Trophoblast cell (in vitro differentiated cells and primary cell): Measurements from ENCODE around the gene AASDHPPT.

ENCODE experiments used
- DNase-seq, 2 donors: peaks; one replicate each; pipeline ENCODE4 v3.0.0-alpha.2; 2016
- H2AFZ ChIP-seq: 2 replicates; pipeline ENCODE4 v1.6.1; 2013; ENCODE audit warnings: low read length, moderate library complexity, mild to moderate bottlenecking; ENCODE audit not compliant: insufficient read depth, poor library complexity
- H2AK5ac ChIP-seq: 2 replicates; pipeline ENCODE4 v1.6.1; 2013; ENCODE audit warnings: mild to moderate bottlenecking, low read length
- H2BK120ac ChIP-seq: 2 replicates; pipeline ENCODE4 v1.6.1; 2013; ENCODE audit warnings: low read length, mild to moderate bottlenecking, moderate library complexity; ENCODE audit not compliant: insufficient read depth, poor library complexity
- H2BK12ac ChIP-seq: 2 replicates; pipeline ENCODE4 v1.6.1; 2013; ENCODE audit warnings: mild to moderate bottlenecking, low read length, moderate library complexity
- H2BK5ac ChIP-seq: 2 replicates; pipeline ENCODE4 v1.6.1; 2013; ENCODE audit warnings: low read length, low read depth, moderate library complexity, mild to moderate bottlenecking; ENCODE audit not compliant: poor library complexity
- H3K14ac ChIP-seq: 2 replicates; pipeline ENCODE4 v1.6.1; 2013; ENCODE audit warnings: mild to moderate bottlenecking, low read length
- H3K18ac ChIP-seq: 2 replicates; pipeline ENCODE4 v1.6.1; 2013; ENCODE audit warnings: mild to moderate bottlenecking, low read length
- H3K23ac ChIP-seq: 2 replicates; pipeline ENCODE4 v1.6.1; 2013; ENCODE audit warnings: low read length
- H3K27ac ChIP-seq: 2 replicates; pipeline ENCODE4 v1.5.1; 2013; ENCODE audit warnings: low read depth, mild to moderate bottlenecking, inconsistent platforms, low read length, moderate library complexity
- H3K27me3 ChIP-seq: 2 replicates; pipeline ENCODE4 v1.6.1; 2013; ENCODE audit warnings: inconsistent platforms, mild to moderate bottlenecking, low read length, moderate library complexity; ENCODE audit not compliant: insufficient read depth
- H3K36me3 ChIP-seq, 2 experiments: 1 replicate in 1 of 2; 2 replicates in 1 of 2; pipeline ENCODE4 v1.6.1; 2013; ENCODE audit warnings: low read length in 2 of 2, mild to moderate bottlenecking in 2 of 2, moderate library complexity in 1 of 2; ENCODE audit not compliant: insufficient read depth in 2 of 2, control insufficient read depth in 1 of 2
- H3K4ac ChIP-seq: 2 replicates; pipeline ENCODE4 v1.6.1; 2013; ENCODE audit warnings: low read depth, mild to moderate bottlenecking, low read length, moderate library complexity
- H3K4me1 ChIP-seq, 2 experiments: 1 replicate in 1 of 2; 2 replicates in 1 of 2; pipeline ENCODE4 v1.6.1; 2013; ENCODE audit warnings: low read length in 2 of 2, mild to moderate bottlenecking in 2 of 2, moderate library complexity in 1 of 2; ENCODE audit not compliant: insufficient read depth in 2 of 2, control insufficient read depth in 1 of 2
- H3K4me2 ChIP-seq: 2 replicates; pipeline ENCODE4 v1.6.1; 2013; ENCODE audit warnings: inconsistent platforms, mild to moderate bottlenecking, low read length, moderate library complexity
- H3K4me3 ChIP-seq: 2 replicates; pipeline ENCODE4 v1.5.1; 2013; ENCODE audit warnings: mild to moderate bottlenecking, low read depth, low read length, inconsistent platforms
- H3K79me1 ChIP-seq: one replicate; pipeline ENCODE4 v1.6.1; 2013; ENCODE audit warnings: low read length
- H3K79me2 ChIP-seq: 2 replicates; pipeline ENCODE4 v1.6.1; 2013; ENCODE audit warnings: low read length, mild to moderate bottlenecking; ENCODE audit not compliant: control insufficient read depth, insufficient read depth, poor library complexity
- H3K9ac ChIP-seq: 2 replicates; pipeline ENCODE4 v1.6.1; 2013; ENCODE audit warnings: mild to moderate bottlenecking, low read length
- H3K9me3 ChIP-seq: 2 replicates; pipeline ENCODE4 v1.6.1; 2013; ENCODE audit warnings: low read depth, mild to moderate bottlenecking, control low read depth, inconsistent platforms, low read length; ENCODE audit not compliant: insufficient read depth
- H4K12ac ChIP-seq: 2 replicates; pipeline ENCODE4 v1.6.1; 2013; ENCODE audit warnings: low read depth, mild to moderate bottlenecking, low read length, moderate library complexity
- H4K8ac ChIP-seq: 2 replicates; pipeline ENCODE4 v1.6.1; 2013; ENCODE audit warnings: low read depth, mild to moderate bottlenecking, low read length, moderate library complexity
- H4K91ac ChIP-seq: one replicate; pipeline ENCODE4 v1.6.1; 2013; ENCODE audit warnings: low read depth, mild to moderate bottlenecking, low read length, moderate library complexity
- WGBS: extraction: QIAGEN DNeasy Blood & Tissue Kit; methylation state at CpG from one replicate; pipeline ENCODE4 v1.1.7; 2013; ENCODE audit warnings: missing lambda C conversion rate; ENCODE audit not compliant: insufficient read length, insufficient coverage; ENCODE audit errors: extremely low coverage; 5-methylcytosine and 5-hydroxymethylcytosine counted together

Gene AASDHPPT

GRCh38 chr11:106061954-106062949 is 15.2 kb upstream of the AASDHPPT start:
- no CpG with 5 or more reads among the region's 1 CpG for WGBS
- no peak overlapping the region for H3K9ac ChIP-seq
- no peaks in the 10 kb centered on the region for H3K9me3 ChIP-seq
- no peak overlapping the region for H2BK120ac ChIP-seq
- no peak overlapping the region for H3K23ac ChIP-seq
- H3K4ac ChIP-seq = no peak overlapping the region
- H3K4me1 ChIP-seq = no peaks in the 10 kb centered on the region
- H3K36me3 ChIP-seq = no peaks in the 10 kb centered on the region
- H2AK5ac ChIP-seq = no peak overlapping the region
- no peak overlapping the region for H3K14ac ChIP-seq
- H3K27ac ChIP-seq = no peak overlapping the region
- no peak overlapping the region for H4K91ac ChIP-seq
- H2BK5ac ChIP-seq = no peak overlapping the region
- no peak overlapping the region for H2AFZ ChIP-seq
- no peak for DNase-seq
- no peaks in the 10 kb centered on the region for H3K79me1 ChIP-seq
- no peaks in the 10 kb centered on the region for H3K27me3 ChIP-seq
- H4K8ac ChIP-seq = no peak overlapping the region
- H3K4me3 ChIP-seq = no peak overlapping the region
- no peak overlapping the region for H3K4me2 ChIP-seq
- no peak overlapping the region for H3K18ac ChIP-seq
- H2BK12ac ChIP-seq = no peak overlapping the region
- H3K79me2 ChIP-seq = no peaks in the 10 kb centered on the region
- H4K12ac ChIP-seq = no peak overlapping the region

DNA sequence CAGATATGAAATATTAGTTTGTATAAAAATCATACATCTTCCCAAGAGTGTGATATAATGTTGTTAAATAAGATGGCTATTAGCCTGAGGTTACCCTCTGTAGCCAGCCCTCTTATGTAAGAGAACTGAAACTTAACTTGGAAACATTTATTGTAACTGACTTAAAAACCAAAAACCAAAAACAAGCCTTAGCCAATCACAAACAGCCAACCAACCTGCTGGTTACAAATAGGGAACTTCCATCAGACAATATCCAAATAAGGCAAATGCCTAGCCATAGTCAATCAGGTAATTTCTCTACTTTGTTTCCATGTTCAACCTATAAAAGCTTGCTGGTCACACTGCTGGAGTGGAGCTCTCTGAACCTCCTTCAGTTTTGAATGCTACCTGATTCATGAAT is 14.5 kb upstream of the AASDHPPT start:
- H2BK5ac ChIP-seq = no peak overlapping the region
- H3K79me2 ChIP-seq = no peaks in the 10 kb centered on the region
- no peaks in the 10 kb centered on the region for H3K27me3 ChIP-seq
- no peak overlapping the region for H2BK12ac ChIP-seq
- H3K36me3 ChIP-seq = no peaks in the 10 kb centered on the region
- no peak overlapping the region for H4K91ac ChIP-seq
- no peak overlapping the region for H3K4me2 ChIP-seq
- no peak overlapping the region for H3K23ac ChIP-seq
- DNase-seq = no peak
- no peaks in the 10 kb centered on the region for H3K79me1 ChIP-seq
- H3K18ac ChIP-seq = no peak overlapping the region
- H3K14ac ChIP-seq = no peak overlapping the region
- no peak overlapping the region for H3K4me3 ChIP-seq
- no peak overlapping the region for H4K8ac ChIP-seq
- H3K4ac ChIP-seq = no peak overlapping the region
- no peak overlapping the region for H4K12ac ChIP-seq
- H3K9ac ChIP-seq = no peak overlapping the region
- H2BK120ac ChIP-seq = no peak overlapping the region
- H3K9me3 ChIP-seq = no peaks in the 10 kb centered on the region
- H3K27ac ChIP-seq = no peak overlapping the region
- H2AFZ ChIP-seq = no peak overlapping the region
- no peaks in the 10 kb centered on the region for H3K4me1 ChIP-seq
- no peak overlapping the region for H2AK5ac ChIP-seq

DNA sequence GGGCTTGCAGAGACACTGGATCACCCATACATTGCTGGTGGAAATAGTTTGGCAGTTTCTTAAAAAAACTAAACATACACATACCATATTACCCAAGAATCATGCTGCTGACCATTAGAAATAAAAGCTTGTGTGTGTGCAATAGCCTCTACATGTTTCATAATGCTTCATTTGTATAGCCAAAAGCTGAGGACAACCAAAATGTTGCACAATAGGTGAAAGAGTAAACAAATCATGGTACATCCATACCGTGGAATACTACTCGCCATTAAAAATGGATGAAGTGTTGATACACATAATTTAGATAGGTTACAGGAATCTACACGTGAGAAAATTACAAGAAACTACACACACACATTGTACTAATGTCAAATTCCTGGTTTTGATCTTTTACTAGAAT is 6.9 kb upstream of the AASDHPPT start:
- H3K9me3 ChIP-seq = no peaks in the 10 kb centered on the region
- no peak overlapping the region for H2AFZ ChIP-seq
- H2BK5ac ChIP-seq = no peak overlapping the region
- H4K91ac ChIP-seq = no peak overlapping the region
- no peak overlapping the region for H3K23ac ChIP-seq
- no peak overlapping the region for H3K14ac ChIP-seq
- no peak overlapping the region for H4K12ac ChIP-seq
- no peaks in the 10 kb centered on the region for H3K4me1 ChIP-seq
- DNase-seq = peak in 1 of 2 donors; percentile 16
- no peaks in the 10 kb centered on the region for H3K79me2 ChIP-seq
- H3K4me2 ChIP-seq = no peak overlapping the region
- no peak overlapping the region for H2BK12ac ChIP-seq
- no peak overlapping the region for H3K18ac ChIP-seq
- no peaks in the 10 kb centered on the region for H3K36me3 ChIP-seq
- H2AK5ac ChIP-seq = no peak overlapping the region
- no peak overlapping the region for H3K9ac ChIP-seq
- WGBS = no CpG with 5 or more reads among the region's 3 CpGs
- no peak overlapping the region for H2BK120ac ChIP-seq
- H3K79me1 ChIP-seq = no peaks in the 10 kb centered on the region
- H3K4me3 ChIP-seq = no peak overlapping the region
- H4K8ac ChIP-seq = no peak overlapping the region
- H3K27me3 ChIP-seq = no peaks in the 10 kb centered on the region
- H3K27ac ChIP-seq = no peak overlapping the region
- H3K4ac ChIP-seq = no peak overlapping the region

- no peaks in the 10 kb centered on the region for H3K36me3 ChIP-seq
- no peak overlapping the region for H4K91ac ChIP-seq
- H2BK5ac ChIP-seq = no peak overlapping the region
- WGBS = no CpG with 5 or more reads among the region's 1 CpG
- no peaks in the 10 kb centered on the region for H3K4me1 ChIP-seq
- H3K9ac ChIP-seq = no peak overlapping the region
- no peak overlapping the region for H2BK120ac ChIP-seq
- H3K23ac ChIP-seq = no peak overlapping the region
- no peak overlapping the region for H3K4me2 ChIP-seq
- peaks cover 3% of the 10 kb centered on the region for H3K79me2 ChIP-seq
- H3K9me3 ChIP-seq = no peaks in the 10 kb centered on the region
- no peak overlapping the region for H4K8ac ChIP-seq
- H3K18ac ChIP-seq = no peak overlapping the region
- H2AK5ac ChIP-seq = no peak overlapping the region
- peaks cover 8% of the 10 kb centered on the region for H3K79me1 ChIP-seq
- H3K27me3 ChIP-seq = no peaks in the 10 kb centered on the region
- no peak overlapping the region for H3K27ac ChIP-seq
- H3K14ac ChIP-seq = no peak overlapping the region
- H2BK12ac ChIP-seq = no peak overlapping the region
- H4K12ac ChIP-seq = no peak overlapping the region
- H3K4ac ChIP-seq = no peak overlapping the region
- no peak overlapping the region for H2AFZ ChIP-seq
- DNase-seq = no peak
- no peak overlapping the region for H3K4me3 ChIP-seq
Observed at GRCh38 chr11:106072804-106073203, 4.7 kb upstream of the AASDHPPT start.
